Body of pancreas (tissue), 4 donors: ENCODE measurements around the gene KAT2A.

Experiments used
- CTCF ChIP-seq, 7 experiments: fragments of 450-650 bp in 4 of 7; fragments of 200-600 bp in 3 of 7; sonication (generic) in 3 of 7; IDR thresholded peaks; one replicate each; pipeline ENCODE4 v1.5.1; 2016 to 2019; ENCODE audit warnings: antibody characterized with exemption in 7 of 7
- POLR2A ChIP-seq, 3 donors: fragments of 450-650 bp; IDR thresholded peaks; one replicate each; pipeline ENCODE4 v1.6.1; 2016; ENCODE audit warnings: antibody characterized with exemption in 3 of 3, mild to moderate bottlenecking in 2 of 3

- no peak for TF ChIP-seq CTCF (IDR thresholded peaks at IDR 0.05)
- TF ChIP-seq POLR2A (IDR thresholded peaks at IDR 0.05), result no peak
These were observed 11.8 kb upstream of the KAT2A start for GRCh38 chr17:42132941-42133340.
